Kidney epithelial cell (primary cell): ENCODE results near the gene FRS2. TPM values are rescaled to one million over a fixed set of nuclear protein-coding genes. Genes with fewer than 3 reads are reported as not detected.

Experiments
- DNase-seq: peaks from one replicate; pipeline ENCODE4 v3.0.0-alpha.2; 2010; ENCODE audit warnings: low read depth
- H3K27me3 ChIP-seq: 2 replicates; pipeline ENCODE4 v1.6.0; 2011; ENCODE audit warnings: low read length; ENCODE audit not compliant: control insufficient read depth, insufficient read depth
- H3K36me3 ChIP-seq: 2 replicates; pipeline ENCODE4 v1.5.1; 2011; ENCODE audit warnings: low read length; ENCODE audit not compliant: control insufficient read depth, insufficient read depth
- H3K4me3 ChIP-seq: 2 replicates; pipeline ENCODE4 v1.5.1; 2011; ENCODE audit warnings: low read depth, mild to moderate bottlenecking, control low read depth, low read length
- total RNA-seq: library from RNA; depleted of rRNA; stranded (reverse); fragments of >200 nt; gene quantifications from 2 replicates; pipeline ENCODE4 v1.2.3, GENCODE V29; 2015
- TF ChIP-seq, protein P1 (sequence below): IDR thresholded peaks from 2 replicates; pipeline ENCODE4 v1.5.1; 2011; ENCODE audit warnings: mild to moderate bottlenecking, moderate library complexity, low read length, control low read depth, inconsistent platforms; ENCODE audit not compliant: insufficient read depth, poor library complexity, severe bottlenecking

The FRS2 gene
- total RNA-seq, 1 donor from 2014 or later = 26.6 TPM

DNA sequence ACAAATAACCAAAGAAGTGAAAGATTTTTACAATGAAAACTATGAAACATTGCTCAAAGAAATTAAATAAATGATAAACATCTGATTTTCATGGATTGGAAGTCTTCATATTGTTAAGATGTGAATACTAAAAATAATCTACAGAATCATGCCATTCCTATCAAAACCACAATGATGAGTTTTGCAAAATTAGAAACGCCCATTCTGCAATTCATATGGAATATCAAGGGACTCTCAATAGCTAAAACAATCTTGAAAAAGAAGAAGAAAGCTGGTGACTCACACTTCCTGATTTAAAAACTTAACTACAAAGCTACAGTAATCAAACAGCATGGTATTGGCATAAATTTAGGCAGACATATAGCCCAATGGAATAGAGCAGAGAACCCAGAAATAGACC lies 74.9 kb downstream of the FRS2 start:
- DNase-seq = no peak
- H3K36me3 ChIP-seq = no peaks in the 10 kb centered on the region
- no peaks in the 10 kb centered on the region for H3K27me3 ChIP-seq
- H3K4me3 ChIP-seq = no peak overlapping the region
- TF ChIP-seq, protein P1, sequence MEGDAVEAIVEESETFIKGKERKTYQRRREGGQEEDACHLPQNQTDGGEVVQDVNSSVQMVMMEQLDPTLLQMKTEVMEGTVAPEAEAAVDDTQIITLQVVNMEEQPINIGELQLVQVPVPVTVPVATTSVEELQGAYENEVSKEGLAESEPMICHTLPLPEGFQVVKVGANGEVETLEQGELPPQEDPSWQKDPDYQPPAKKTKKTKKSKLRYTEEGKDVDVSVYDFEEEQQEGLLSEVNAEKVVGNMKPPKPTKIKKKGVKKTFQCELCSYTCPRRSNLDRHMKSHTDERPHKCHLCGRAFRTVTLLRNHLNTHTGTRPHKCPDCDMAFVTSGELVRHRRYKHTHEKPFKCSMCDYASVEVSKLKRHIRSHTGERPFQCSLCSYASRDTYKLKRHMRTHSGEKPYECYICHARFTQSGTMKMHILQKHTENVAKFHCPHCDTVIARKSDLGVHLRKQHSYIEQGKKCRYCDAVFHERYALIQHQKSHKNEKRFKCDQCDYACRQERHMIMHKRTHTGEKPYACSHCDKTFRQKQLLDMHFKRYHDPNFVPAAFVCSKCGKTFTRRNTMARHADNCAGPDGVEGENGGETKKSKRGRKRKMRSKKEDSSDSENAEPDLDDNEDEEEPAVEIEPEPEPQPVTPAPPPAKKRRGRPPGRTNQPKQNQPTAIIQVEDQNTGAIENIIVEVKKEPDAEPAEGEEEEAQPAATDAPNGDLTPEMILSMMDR = no peak

DNA sequence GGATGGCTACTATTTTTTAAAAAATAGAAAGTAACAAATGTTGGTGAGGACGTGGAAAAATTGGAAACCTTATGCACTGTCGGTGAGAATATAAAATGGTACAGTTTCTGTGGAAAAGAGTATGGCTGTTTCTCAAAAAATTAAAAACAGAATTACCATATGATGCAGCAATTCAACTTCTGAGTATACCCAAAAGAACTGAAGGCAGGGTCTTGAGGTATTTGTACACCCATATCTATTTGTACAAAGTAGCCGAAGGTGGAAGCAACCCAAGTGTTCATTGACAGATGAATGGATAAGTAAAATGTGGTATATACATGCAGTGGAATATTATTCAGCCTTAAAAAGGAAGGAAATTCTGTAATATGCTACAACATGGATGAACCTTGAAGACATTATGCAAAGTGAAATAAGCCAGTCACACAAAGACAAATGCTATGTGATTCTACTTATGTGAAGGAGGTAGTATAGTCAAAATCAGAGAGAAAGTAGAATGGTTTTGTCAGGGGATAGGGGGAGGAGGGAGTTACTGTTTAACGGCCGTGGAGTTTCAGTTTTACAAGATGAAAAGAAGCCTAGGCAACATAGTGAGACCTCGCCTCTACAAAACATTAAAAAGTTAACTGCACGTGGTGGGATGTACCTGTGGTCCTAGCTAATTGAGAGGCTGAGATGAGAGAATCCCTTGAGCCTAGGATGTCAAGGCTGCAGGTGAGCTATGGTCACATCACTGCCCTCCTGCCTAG lies 76.7 kb downstream of the FRS2 start:
- no peak for DNase-seq
- no peaks in the 10 kb centered on the region for H3K36me3 ChIP-seq
- TF ChIP-seq, protein P1 = no peak
- no peaks in the 10 kb centered on the region for H3K27me3 ChIP-seq
- H3K4me3 ChIP-seq = no peak overlapping the region

DNA sequence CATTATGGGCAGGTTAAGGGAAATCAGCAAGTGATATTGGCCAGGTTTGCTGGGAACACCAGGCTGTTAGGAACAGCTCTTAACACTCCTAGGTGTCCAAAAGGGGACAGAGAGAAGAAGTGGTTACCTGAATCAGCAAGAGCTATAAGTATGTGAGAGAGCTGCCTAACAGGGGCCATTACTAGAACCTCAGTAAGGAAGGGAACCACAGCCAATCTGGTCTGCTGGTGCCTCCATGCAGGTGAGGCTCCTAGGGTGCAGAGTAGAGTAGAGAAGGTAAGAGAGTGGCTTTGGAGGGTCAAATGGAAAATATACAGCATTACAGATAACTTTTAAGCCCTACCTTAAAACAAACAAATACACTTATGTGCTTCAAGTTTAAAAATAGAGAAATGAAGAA lies 78.5 kb downstream of the FRS2 start:
- H3K36me3 ChIP-seq = no peaks in the 10 kb centered on the region
- TF ChIP-seq, protein P1 = no peak
- H3K4me3 ChIP-seq = no peak overlapping the region
- H3K27me3 ChIP-seq = no peaks in the 10 kb centered on the region
- DNase-seq = no peak

DNA sequence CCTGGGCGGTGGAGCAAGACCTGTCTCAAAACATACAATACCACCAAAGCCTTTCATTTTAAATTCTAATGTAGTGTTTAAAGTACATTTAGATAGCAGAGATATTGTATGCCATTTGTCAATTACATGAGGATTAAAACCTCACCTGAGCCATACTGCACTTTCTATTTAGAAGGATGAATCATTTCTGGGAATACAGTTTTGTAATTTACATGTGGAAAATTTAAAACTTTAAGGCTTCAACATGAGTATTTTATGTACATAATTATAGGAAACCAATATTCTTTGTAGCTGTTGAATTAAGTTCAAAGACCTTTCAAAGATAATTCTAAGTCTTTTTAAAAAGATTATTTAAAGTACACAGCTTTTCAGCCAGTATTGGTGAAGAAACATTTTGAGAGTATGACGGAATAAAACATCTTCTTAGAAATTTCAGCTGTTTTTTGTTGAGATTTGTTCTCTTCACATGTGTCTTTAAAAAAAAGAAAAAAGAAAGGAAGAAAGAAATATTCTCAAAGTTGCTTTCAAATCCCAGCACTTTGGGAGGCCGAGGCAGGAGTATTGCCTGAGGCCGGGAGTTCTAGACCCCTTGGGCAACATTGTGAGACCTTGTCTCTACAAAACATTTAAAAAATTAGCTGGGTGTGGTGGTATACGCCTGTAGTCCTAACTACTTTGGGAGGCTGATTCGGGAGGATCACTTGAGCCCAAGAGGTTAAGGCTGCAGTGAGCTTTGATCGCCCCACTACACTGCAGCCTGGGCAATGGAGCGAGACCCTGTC lies 80.6 kb downstream of the FRS2 start:
- Histone ChIP-seq H3K4me3 (no peak overlapping the region), H3K36me3 (no peaks in the 10 kb centered on the region), H3K27me3 (no peaks in the 10 kb centered on the region)
- DNase-seq = no peak
- TF ChIP-seq, protein P1 = no peak

DNA sequence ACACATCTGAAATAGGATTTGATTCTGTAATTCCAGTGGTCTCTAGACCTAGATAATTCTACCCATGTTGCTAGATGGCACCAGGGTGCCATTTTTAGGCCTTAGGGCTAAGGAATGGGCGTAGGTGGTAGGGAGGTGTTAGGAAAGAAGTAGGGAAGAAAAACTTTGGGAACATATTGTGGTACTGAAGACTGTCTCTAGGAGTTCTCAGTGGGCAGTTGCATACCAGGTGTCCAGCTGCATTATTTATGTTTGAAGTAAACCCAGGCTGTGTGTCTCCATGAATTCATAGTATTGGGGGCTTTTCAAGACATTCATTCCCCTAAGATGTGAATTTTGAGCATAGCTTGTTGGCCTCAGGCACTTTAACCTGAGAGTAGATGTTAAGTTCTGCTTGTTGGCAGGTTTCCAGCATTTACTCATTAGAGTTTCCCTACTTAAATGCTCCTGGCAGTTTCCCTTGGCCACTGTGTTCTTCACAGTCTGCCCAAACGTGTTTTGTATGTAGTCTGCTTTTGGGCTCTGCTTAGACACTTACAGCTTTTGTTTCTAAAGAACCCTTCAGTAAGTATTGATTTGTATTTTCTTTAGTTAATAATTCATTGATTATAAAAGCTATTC lies 83.5 kb downstream of the FRS2 start:
- TF ChIP-seq, protein P1 = no peak
- no peak for DNase-seq
- no peaks in the 10 kb centered on the region for H3K27me3 ChIP-seq
- H3K36me3 ChIP-seq = no peaks in the 10 kb centered on the region
- no peak overlapping the region for H3K4me3 ChIP-seq
